Mesodermal cell (in vitro differentiated cells): ENCODE data around the gene EDA.

ENCODE experiments used
- H3K27ac ChIP-seq: 2 replicates; pipeline ENCODE4 v1.7.0; 2013; ENCODE audit warnings: mild to moderate bottlenecking, low read depth, low read length, moderate library complexity; ENCODE audit not compliant: severe bottlenecking
- H3K36me3 ChIP-seq: 2 replicates; pipeline ENCODE4 v1.7.1; 2013; ENCODE audit warnings: mild to moderate bottlenecking, low read length, moderate library complexity; ENCODE audit not compliant: control insufficient read depth, insufficient read depth
- H3K4me1 ChIP-seq: one replicate; pipeline ENCODE4 v1.7.1; 2013; ENCODE audit warnings: mild to moderate bottlenecking, low read length; ENCODE audit not compliant: insufficient read depth, control insufficient read depth, poor library complexity, severe bottlenecking
- H3K4me3 ChIP-seq: 2 replicates; pipeline ENCODE4 v1.7.0; 2013; ENCODE audit warnings: low read length, control low read depth, mild to moderate bottlenecking; ENCODE audit not compliant: insufficient read depth, poor library complexity, severe bottlenecking; ENCODE audit errors: extremely low read depth
- H3K9me3 ChIP-seq: 2 replicates; pipeline ENCODE4 v1.7.1; 2013; ENCODE audit warnings: mild to moderate bottlenecking, low read length, moderate library complexity; ENCODE audit not compliant: control insufficient read depth
- WGBS, 2 experiments: methylation state at CpG; one replicate each; pipeline ENCODE4 v1.1.5; 2013; ENCODE audit warnings: missing lambda C conversion rate in 2 of 2; ENCODE audit not compliant: insufficient coverage in 2 of 2; 5-methylcytosine and 5-hydroxymethylcytosine counted together

Gene EDA

GRCh38 chrX:69616457-69617203 is 717 bp downstream of the EDA start:
- no peaks in the 10 kb centered on the region for H3K36me3 ChIP-seq
- no peak overlapping the region for H3K27ac ChIP-seq
- peak overlapping the region; percentile 42 for H3K4me3 ChIP-seq
- H3K9me3 ChIP-seq: no peaks in the 10 kb centered on the region
- 0 to 1% methylated on average over 14 to 30 of the region's 53 CpGs for WGBS, 2 experiments
- H3K4me1 ChIP-seq: no peaks in the 10 kb centered on the region

DNA sequence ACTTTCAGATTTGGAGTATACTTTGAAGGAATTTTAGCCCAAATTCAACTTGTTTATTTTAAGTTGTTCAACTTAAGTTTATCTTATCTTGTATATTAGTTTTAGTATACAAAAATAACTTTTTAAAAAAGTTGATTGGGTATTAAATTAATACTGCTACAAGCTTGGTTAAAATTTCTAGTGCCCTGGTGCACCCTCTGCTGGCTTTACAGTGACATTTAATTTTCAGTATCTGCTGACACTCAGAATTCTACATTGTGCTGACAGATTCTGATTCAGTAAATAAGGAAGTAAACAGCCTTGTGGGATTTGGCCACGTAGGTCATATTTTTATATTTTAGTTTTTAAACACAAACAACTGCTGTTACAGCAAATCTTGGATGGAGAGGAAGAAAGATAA is 2.9 kb downstream of the EDA start:
- H3K4me1 ChIP-seq: no peaks in the 10 kb centered on the region
- whole genome bisulfite sequencing, 2 experiments: no CpG with 5 or more reads among the region's 1 CpG
- no peaks in the 10 kb centered on the region for H3K36me3 ChIP-seq
- no peaks in the 10 kb centered on the region for H3K9me3 ChIP-seq
- no peak overlapping the region for H3K4me3 ChIP-seq
- H3K27ac ChIP-seq: no peak overlapping the region

GRCh38 chrX:69626129-69626528 is 10.2 kb downstream of the EDA start:
- H3K9me3 ChIP-seq: no peaks in the 10 kb centered on the region
- WGBS, 2 experiments: no CpG with 5 or more reads among the region's 1 CpG
- H3K36me3 ChIP-seq: no peaks in the 10 kb centered on the region
- H3K27ac ChIP-seq: no peak overlapping the region
- H3K4me3 ChIP-seq: no peak overlapping the region
- no peaks in the 10 kb centered on the region for H3K4me1 ChIP-seq

DNA sequence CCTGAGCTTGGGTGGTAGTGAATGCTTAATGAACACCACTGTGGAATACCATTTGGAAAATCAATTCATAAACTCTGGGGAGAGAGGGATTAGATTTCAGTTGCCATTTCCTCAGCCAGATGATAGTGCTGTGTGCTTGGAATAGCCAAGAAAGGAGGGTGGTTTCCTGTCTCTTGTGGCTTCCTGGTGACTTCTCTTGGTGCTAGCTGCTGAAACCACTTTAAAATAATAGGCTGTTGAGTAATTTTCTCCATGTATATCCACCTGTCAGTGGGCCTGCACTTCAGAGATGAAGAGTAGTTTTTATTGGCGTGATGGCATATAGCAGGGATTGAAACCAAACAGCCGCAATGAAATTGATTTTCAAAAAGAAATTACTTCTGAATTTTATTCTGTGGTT is 11.8 kb downstream of the EDA start:
- WGBS, 2 experiments: no CpG with 5 or more reads among the region's 2 CpGs
- Histone ChIP-seq H3K4me3 (no peak overlapping the region), H3K4me1 (no peaks in the 10 kb centered on the region), H3K9me3 (no peaks in the 10 kb centered on the region), H3K36me3 (no peaks in the 10 kb centered on the region), H3K27ac (no peak overlapping the region)

DNA sequence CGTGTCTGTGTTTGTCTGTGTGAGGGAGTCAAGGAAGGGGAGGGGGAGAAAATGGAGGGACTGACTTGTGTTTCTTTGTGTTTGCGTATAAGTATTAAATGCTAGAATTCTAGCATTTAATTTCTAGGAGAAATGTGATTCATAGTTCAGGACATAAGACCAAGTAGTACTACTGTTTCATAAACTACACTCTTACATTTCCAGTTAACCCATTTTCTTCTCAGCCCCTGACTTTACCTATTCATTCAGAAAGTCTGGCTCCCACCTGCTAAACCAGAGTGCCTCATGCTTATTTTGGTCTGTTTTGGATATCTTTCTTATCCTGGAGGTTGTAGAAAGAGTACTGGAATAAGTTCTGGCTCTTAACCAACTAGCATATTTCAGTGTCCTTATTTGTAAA is 14.2 kb downstream of the EDA start:
- 100% methylated on average over 1 of the region's 2 CpGs; no CpG with 5 or more reads in 1 of the 2 experiments for WGBS, 2 experiments
- no peak overlapping the region for H3K27ac ChIP-seq
- no peak overlapping the region for H3K4me3 ChIP-seq
- H3K36me3 ChIP-seq: no peaks in the 10 kb centered on the region
- no peaks in the 10 kb centered on the region for H3K9me3 ChIP-seq
- H3K4me1 ChIP-seq: no peaks in the 10 kb centered on the region

DNA sequence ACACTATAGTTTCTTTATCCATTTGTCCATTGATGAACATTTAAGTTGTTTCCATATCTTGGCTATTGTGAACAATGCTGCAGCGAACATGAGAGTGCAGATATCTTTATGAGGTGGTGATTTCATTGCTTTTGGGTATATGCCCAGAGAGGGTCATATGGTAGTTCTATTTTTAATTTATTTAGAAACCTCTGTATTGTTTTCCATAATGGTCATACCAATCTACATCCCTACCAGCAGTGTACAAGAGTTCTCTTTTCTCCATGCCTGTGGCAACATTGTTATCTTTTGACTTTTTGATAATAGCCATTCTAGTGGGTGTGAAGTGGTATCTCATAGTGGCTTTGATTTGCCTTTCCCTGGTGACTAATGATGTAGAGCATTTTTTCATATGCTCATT is 48.8 kb downstream of the EDA start:
- Histone ChIP-seq H3K9me3 (no peaks in the 10 kb centered on the region), H3K4me1 (no peaks in the 10 kb centered on the region), H3K36me3 (no peaks in the 10 kb centered on the region), H3K4me3 (no peak overlapping the region), H3K27ac (no peak overlapping the region)
- no CpG with 5 or more reads among the region's 1 CpG for WGBS, 2 experiments

DNA sequence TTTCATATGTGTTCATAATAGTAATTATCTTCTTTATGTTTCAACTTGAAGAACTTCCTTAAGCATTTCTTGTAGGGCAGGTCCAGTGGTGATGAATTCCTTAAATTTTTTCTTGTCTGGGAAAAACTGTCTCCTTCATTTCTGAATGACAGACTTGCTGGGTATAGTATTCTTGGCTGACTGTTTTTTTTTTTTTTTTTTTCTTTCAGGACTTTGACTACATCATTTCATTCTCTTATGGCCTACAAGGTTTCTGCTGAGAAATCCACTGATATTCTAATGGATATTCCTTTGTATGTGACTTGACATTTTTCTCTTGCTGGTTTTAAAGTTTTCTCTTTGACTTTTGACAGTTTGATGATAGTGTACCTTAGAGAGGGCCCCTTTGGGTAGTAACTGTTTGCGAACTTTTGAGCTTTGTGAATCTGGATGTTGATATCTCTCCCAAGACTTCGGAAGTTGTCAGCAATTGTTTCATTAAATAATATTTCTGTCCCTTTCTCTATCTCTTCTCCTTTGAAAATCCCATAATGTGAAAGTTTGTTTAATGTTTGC is 54.2 kb downstream of the EDA start:
- H3K9me3 ChIP-seq: no peaks in the 10 kb centered on the region
- no CpG with 5 or more reads among the region's 2 CpGs for WGBS, 2 experiments

GRCh38 chrX:69674891-69675290 is 59.0 kb downstream of the EDA start:
- H3K4me1 ChIP-seq: no peaks in the 10 kb centered on the region
- H3K27ac ChIP-seq: no peak overlapping the region
- no peak overlapping the region for H3K4me3 ChIP-seq
- no peaks in the 10 kb centered on the region for H3K9me3 ChIP-seq
- no peaks in the 10 kb centered on the region for H3K36me3 ChIP-seq

More for the DNA sequence above, 54.2 kb downstream of the EDA start:
- no peak overlapping the region for H3K4me3 ChIP-seq
- H3K27ac ChIP-seq: no peak overlapping the region
- H3K36me3 ChIP-seq: no peaks in the 10 kb centered on the region
- no peaks in the 10 kb centered on the region for H3K4me1 ChIP-seq

GRCh38 chrX:69705818-69706217 is 89.9 kb downstream of the EDA start:
- no peak overlapping the region for H3K27ac ChIP-seq
- H3K4me1 ChIP-seq: no peaks in the 10 kb centered on the region
- H3K9me3 ChIP-seq: no peaks in the 10 kb centered on the region
- no CpG with 5 or more reads among the region's 2 CpGs for WGBS, 2 experiments
- H3K36me3 ChIP-seq: no peaks in the 10 kb centered on the region
- H3K4me3 ChIP-seq: no peak overlapping the region

DNA sequence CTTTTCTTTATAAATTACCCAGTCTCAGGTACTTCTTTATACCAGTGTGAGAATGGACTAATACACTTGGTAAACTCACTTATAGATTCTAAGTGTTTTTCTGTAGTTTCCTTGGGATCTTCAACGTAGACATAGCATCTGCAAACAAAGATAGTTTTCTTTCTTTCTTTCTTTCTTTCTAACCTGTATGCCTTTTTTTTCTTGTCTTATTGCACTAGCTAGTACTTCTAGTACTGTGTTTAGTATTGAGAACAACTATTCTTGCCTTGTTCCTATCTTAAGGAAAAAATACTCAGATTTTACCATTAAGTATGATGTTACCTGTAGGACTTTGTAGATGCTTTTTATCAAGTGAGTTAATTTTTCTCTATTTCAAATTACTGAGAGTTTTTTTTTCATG is 102.2 kb downstream of the EDA start:
- Histone ChIP-seq H3K4me3 (no peak overlapping the region), H3K9me3 (peaks cover 3% of the 10 kb centered on the region), H3K4me1 (no peaks in the 10 kb centered on the region), H3K36me3 (no peaks in the 10 kb centered on the region), H3K27ac (no peak overlapping the region)
- no CpG with 5 or more reads among the region's 1 CpG for WGBS, 2 experiments

- no peak overlapping the region for H3K4me3 ChIP-seq
- WGBS, 2 experiments: no CpG with 5 or more reads among the region's 2 CpGs
- H3K27ac ChIP-seq: no peak overlapping the region
- H3K4me1 ChIP-seq: no peaks in the 10 kb centered on the region
- H3K9me3 ChIP-seq: no peaks in the 10 kb centered on the region
- no peaks in the 10 kb centered on the region for H3K36me3 ChIP-seq
These were observed 108.4 kb downstream of the EDA start for GRCh38 chrX:69724307-69724706.
